Psoas muscle (tissue), 8 donors: ENCODE results near the gene TBXA2R. TPM values are rescaled to one million over a fixed set of nuclear protein-coding genes. Genes with fewer than 3 reads are reported as not detected.
A peak's percentile ranks its signal among the peaks of the same experiment; 100 is the strongest.

Experiments
- ATAC-seq, 4 donors: fragments of 200-7000 bp; cut with Tn5 transposase; one replicate each; pipeline ENCODE4 v1.9.1; 2020; ENCODE audit warnings: moderate library complexity in 3 of 4, mild to moderate bottlenecking in 2 of 4
- DNase-seq, 2 donors: peaks; one replicate each; pipeline ENCODE4 v3.0.0-alpha.2; 2020
- H3K27ac ChIP-seq: fragments of 200-600 bp; one replicate; pipeline ENCODE4 v1.8.0; 2022
- H3K27me3 ChIP-seq, 3 donors: fragments of 200-600 bp in 1 of 3; one replicate each; pipeline versions ENCODE4 v1.6.1 to v1.8.0; 2013 to 2022; ENCODE audit warnings: low read length in 2 of 3, mild to moderate bottlenecking in 2 of 3, moderate library complexity in 1 of 3; ENCODE audit not compliant: insufficient read depth in 3 of 3
- H3K36me3 ChIP-seq, 2 donors: fragments of 200-600 bp in 1 of 2; one replicate each; pipeline versions ENCODE4 v1.6.1 to v1.8.0; 2013 to 2022; ENCODE audit warnings: low read depth in 1 of 2, mild to moderate bottlenecking in 1 of 2, moderate library complexity in 1 of 2; ENCODE audit not compliant: insufficient read depth in 1 of 2
- H3K4me1 ChIP-seq: fragments of 200-600 bp; one replicate; pipeline ENCODE4 v1.8.0; 2022
- H3K4me3 ChIP-seq: fragments of 200-600 bp; one replicate; pipeline ENCODE4 v1.8.0; 2022; ENCODE audit warnings: mild to moderate bottlenecking
- H3K9me3 ChIP-seq: fragments of 200-600 bp; one replicate; pipeline ENCODE4 v1.8.0; 2022
- CTCF ChIP-seq: fragments of 200-600 bp; IDR thresholded peaks from one replicate; pipeline ENCODE4 v1.8.0; 2022; ENCODE audit warnings: antibody characterized with exemption
- WGBS, 3 donors: extraction: QIAGEN DNeasy Blood & Tissue Kit; methylation state at CpG; one replicate each; pipeline versions ENCODE4 v1.1.6 to v1.1.7; 2013; 5-methylcytosine and 5-hydroxymethylcytosine counted together
- intact Hi-C, 2 donors: fragments of 100-400 bp; cut with DNase I; formaldehyde crosslinking; loops; one replicate each; pipeline versions ENCODE4 v1.11.0 to v1.14.2; 2022
- polyA plus RNA-seq, 3 donors: library from polyadenylated mRNA; stranded (reverse); fragments of 200-250 nt; gene quantifications; one replicate each; pipeline ENCODE4 v1.2.3, GENCODE V29; 2013
- total RNA-seq, 4 donors: library from RNA; stranded (reverse); fragmentation: NEBNext Ultra II Directional in 2 of 4; extraction: Animal tissue kit (Norgen Biotek cat#: 25700) in 2 of 4; gene quantifications; one replicate each; pipeline versions ENCODE4 v1.2.1 to v1.2.4, GENCODE V29; 2021 to 2023
- donor health status: healthy with polysubstance abuse.
- donor health status: DM: no; HTN: no; CAD: no; lungs with moderate emphysema.
- donor health status: Bipolar disorder and iron deficiency.
- donor health status: healthy.
- donor health status: DM: yes; HTN: yes; CAD: no.
- donor health status: DM: no; HTN: no; CAD: no.
- donor health status: DM: no; HTN: no; CAD: no.
- donor health status: DM: yes; HTN: yes; CAD: no.

The TBXA2R gene
- total and polyA plus RNA-seq, 7 donors: 0.52 to 3.0 (median 1.2) TPM

GRCh38 chr19:3618811-3619630 lies 12.3 kb upstream of the TBXA2R start:
- H3K4me1 ChIP-seq: peaks cover 7% of the 10 kb centered on the region
- H3K9me3 ChIP-seq: no peaks in the 10 kb centered on the region
- H3K4me3 ChIP-seq: no peak overlapping the region
- no peak for TF ChIP-seq CTCF
- 83 to 87% (median 85%) methylated on average over 31 of the region's 31 CpGs for WGBS, 3 donors
- no peaks in the 10 kb centered on the region for H3K27me3 ChIP-seq
- intact Hi-C loops: loop anchor here (2.0 to 10.0 kb wide), 3 partner anchors 42 to 314 kb away; no protein-coding TSS in a partner anchor
- H3K27ac ChIP-seq: no peak overlapping the region
- H3K36me3 ChIP-seq: peaks cover 4 to 68% of the 10 kb centered on the region in 2 donors
- no peak for DNase-seq
- peak in 1 of 4 donors; percentile 12 for ATAC-seq

DNA sequence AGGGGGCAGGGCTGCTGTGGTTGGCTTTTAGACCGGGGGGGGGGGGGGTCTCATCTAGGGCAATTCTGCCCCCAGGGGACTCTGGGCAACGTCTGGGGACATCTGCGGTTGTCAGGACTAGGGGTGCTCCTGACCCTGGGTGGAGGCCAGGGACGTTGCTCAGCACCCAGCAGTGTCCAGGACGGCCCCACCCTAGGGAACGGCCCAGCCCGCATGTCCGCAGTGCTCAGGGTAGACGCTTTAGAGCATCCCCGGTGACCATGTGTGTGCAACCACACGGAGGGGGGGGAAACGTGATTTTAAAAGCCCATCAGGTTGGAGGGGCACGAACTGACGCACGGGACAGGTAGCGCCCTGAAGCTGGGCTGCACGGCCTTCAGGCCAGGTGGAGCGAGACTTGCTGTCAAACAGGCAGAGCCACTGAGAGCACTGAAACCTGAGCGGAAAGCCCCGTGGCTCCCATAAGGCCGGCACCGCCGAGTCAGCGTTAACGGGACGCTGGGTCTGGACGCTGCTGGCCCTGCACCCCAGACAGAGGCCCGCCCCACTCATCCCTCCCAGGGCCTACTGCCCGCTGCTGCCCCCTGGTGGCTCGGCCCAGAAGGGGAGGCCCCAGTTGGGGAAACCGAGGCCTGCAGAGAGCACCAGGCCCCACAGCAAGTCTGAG lies 11.6 kb upstream of the TBXA2R start:
- Histone ChIP-seq H3K27me3 (no peaks in the 10 kb centered on the region), H3K9me3 (no peaks in the 10 kb centered on the region), H3K4me3 (no peak overlapping the region), H3K36me3 (peaks cover 0 to 68% of the 10 kb centered on the region in 2 donors), H3K4me1 (peaks cover 7% of the 10 kb centered on the region), H3K27ac (no peak overlapping the region)
- peak; percentile 88 for TF ChIP-seq CTCF
- intact Hi-C loops: loop anchor here (2.0 to 10.0 kb wide), 3 partner anchors 41 to 313 kb away; no protein-coding TSS in a partner anchor
- DNase-seq (peak; percentile 80 to 88), ATAC-seq (peak; percentile 82 to 93 (median 87))
- WGBS, 3 donors: 36 to 44% (median 39%) methylated on average over 29 to 31 of the region's 31 CpGs

GRCh38 chr19:3617463-3617862 lies 10.8 kb upstream of the TBXA2R start:
- H3K9me3 ChIP-seq: no peaks in the 10 kb centered on the region
- TF ChIP-seq CTCF: no peak
- no peak for ATAC-seq
- H3K36me3 ChIP-seq: peaks cover 0 to 66% of the 10 kb centered on the region in 2 donors
- H3K27me3 ChIP-seq: no peaks in the 10 kb centered on the region
- intact Hi-C loops: loop anchor here (5.0 to 10.0 kb wide), 2 partner anchors 40 to 313 kb away; no protein-coding TSS in a partner anchor
- no peak overlapping the region for H3K27ac ChIP-seq
- 67 to 68% (median 68%) methylated on average over 18 to 19 of the region's 19 CpGs for WGBS, 3 donors
- no peak overlapping the region for H3K4me3 ChIP-seq
- peaks cover 7% of the 10 kb centered on the region for H3K4me1 ChIP-seq
- DNase-seq: no peak

DNA sequence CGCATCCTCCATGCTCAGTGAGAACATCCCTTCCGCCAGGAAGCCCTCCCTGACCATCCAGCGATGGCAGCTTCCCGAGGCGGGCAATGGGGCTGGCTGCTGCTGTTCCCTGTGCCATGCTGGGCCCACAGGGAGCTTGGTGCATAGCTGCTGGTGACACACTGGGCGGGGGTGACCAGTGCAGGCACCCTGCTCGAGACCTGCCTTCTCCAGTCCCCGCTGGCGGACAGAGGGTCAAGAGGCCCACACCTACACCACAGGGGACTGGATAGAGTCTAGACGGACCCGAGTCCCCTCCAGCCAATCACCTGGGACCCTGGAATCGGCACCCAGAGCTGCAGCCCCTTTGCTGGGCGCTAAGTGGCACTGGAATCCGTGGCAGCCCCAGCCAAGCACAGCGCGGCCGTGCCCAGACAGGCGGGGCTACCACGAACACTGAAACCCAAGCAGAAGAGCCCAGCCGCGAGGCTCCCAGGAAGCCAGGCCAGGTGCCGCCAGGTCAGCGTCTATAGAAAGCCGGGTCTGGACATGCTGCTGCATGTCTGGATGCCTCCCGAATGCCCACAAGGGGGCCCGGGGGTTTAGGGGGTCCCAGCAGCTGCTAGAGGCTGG lies 9.0 kb upstream of the TBXA2R start:
- Histone ChIP-seq H3K9me3 (no peaks in the 10 kb centered on the region), H3K36me3 (peaks cover 0 to 68% of the 10 kb centered on the region in 2 donors), H3K27me3 (no peaks in the 10 kb centered on the region), H3K27ac (no peak overlapping the region), H3K4me3 (no peak overlapping the region), H3K4me1 (peaks cover 7% of the 10 kb centered on the region)
- peak in 1 of 2 donors; percentile 5 for DNase-seq
- intact Hi-C loops: loop anchor here (5.0 to 10.0 kb wide), 2 partner anchors 38 to 311 kb away; no protein-coding TSS in a partner anchor
- ATAC-seq: no peak
- no peak for TF ChIP-seq CTCF
- 90 to 93% (median 92%) methylated on average over 25 to 26 of the region's 26 CpGs for WGBS, 3 donors
